Measurements from ENCODE around the gene SORBS2.

GRCh38 chr4:185644408-185644807 lies 167.6 kb downstream of the SORBS2 start:
- TF ChIP-seq POLR2AphosphoS5 (IDR thresholded peaks at IDR 0.05) (no peak), EP300 (IDR thresholded peaks at IDR 0.05) (no peak)
